DND-41 (cell line): Measurements from ENCODE around the gene PRPH2.

ENCODE experiments used
- ATAC-seq: fragments of 200-7000 bp; cut with Tn5 transposase; 3 replicates; pipeline ENCODE4 v1.9.1; 2021; ENCODE audit warnings: low read depth; ENCODE audit not compliant: insufficient read depth
- DNase-seq: peaks from one replicate; pipeline ENCODE4 v3.0.0-alpha.2; 2020
- H2AFZ ChIP-seq: 2 replicates; pipeline ENCODE4 v1.6.0; 2012; ENCODE audit warnings: low read depth, low read length
- H3K27ac ChIP-seq: 2 replicates; pipeline ENCODE4 v1.5.1; 2012; ENCODE audit warnings: low read length, inconsistent platforms
- H3K27me3 ChIP-seq: fragments of 200-600 bp; sonication (generic); 2 replicates; pipeline ENCODE4 v1.6.0; 2012; ENCODE audit warnings: low read length, mild to moderate bottlenecking, inconsistent platforms; ENCODE audit not compliant: insufficient read depth, poor library complexity
- H3K36me3 ChIP-seq: 2 replicates; pipeline ENCODE4 v1.5.1; 2012; ENCODE audit warnings: low read length, inconsistent platforms; ENCODE audit not compliant: insufficient read depth
- H3K4me1 ChIP-seq: 2 replicates; pipeline ENCODE4 v1.5.1; 2012; ENCODE audit warnings: mild to moderate bottlenecking, low read length; ENCODE audit not compliant: insufficient read depth
- H3K4me2 ChIP-seq: 2 replicates; pipeline ENCODE4 v1.6.0; 2012; ENCODE audit warnings: mild to moderate bottlenecking, moderate library complexity, low read length, inconsistent platforms; ENCODE audit not compliant: insufficient read depth
- H3K4me3 ChIP-seq, 2 experiments: fragments of 200-600 bp in 1 of 2; shearing (Covaris generic) in 1 of 2; 2 replicates each; pipeline ENCODE4 v1.5.1; 2012 to 2016; ENCODE audit warnings: inconsistent platforms in 2 of 2, low read length in 2 of 2, mild to moderate bottlenecking in 2 of 2, low read depth in 1 of 2, moderate library complexity in 1 of 2
- H3K79me2 ChIP-seq: 2 replicates; pipeline ENCODE4 v1.6.0; 2012; ENCODE audit warnings: low read length, inconsistent platforms; ENCODE audit not compliant: insufficient read depth
- H3K9ac ChIP-seq: 2 replicates; pipeline ENCODE4 v1.6.0; 2012; ENCODE audit warnings: low read depth, mild to moderate bottlenecking, inconsistent platforms, low read length, moderate library complexity
- H3K9me3 ChIP-seq: 2 replicates; pipeline ENCODE4 v1.5.1; 2012; ENCODE audit warnings: low read length, moderate library complexity, mild to moderate bottlenecking, inconsistent platforms; ENCODE audit not compliant: insufficient read depth, severe bottlenecking
- H4K20me1 ChIP-seq: 2 replicates; pipeline ENCODE4 v1.6.0; 2012; ENCODE audit warnings: low read length; ENCODE audit not compliant: insufficient read depth
- CTCF ChIP-seq: IDR thresholded peaks from 2 replicates; pipeline ENCODE4 v1.5.1; 2012; ENCODE audit warnings: borderline replicate concordance, low read length, moderate library complexity, mild to moderate bottlenecking; ENCODE audit not compliant: poor library complexity, severe bottlenecking; ENCODE audit errors: extremely low read depth
- EZH2 ChIP-seq: IDR thresholded peaks from 3 replicates; pipeline ENCODE4 v1.6.1; 2012; ENCODE audit warnings: borderline replicate concordance, low read depth, mild to moderate bottlenecking, moderate library complexity, low read length, inconsistent platforms; ENCODE audit not compliant: severe bottlenecking

The PRPH2 gene

GRCh38 chr6:42702200-42702599, 20.2 kb downstream of the PRPH2 start:
- no peaks in the 10 kb centered on the region for H3K9me3 ChIP-seq

GRCh38 chr6:42698217-42698616, 24.2 kb downstream of the PRPH2 start:
- H3K4me2 ChIP-seq = no peak overlapping the region
- H3K4me3 ChIP-seq = no peak overlapping the region
- H3K79me2 ChIP-seq = no peaks in the 10 kb centered on the region
- no peak overlapping the region for H3K27ac ChIP-seq
- H3K4me1 ChIP-seq = peaks cover 11% of the 10 kb centered on the region
- ATAC-seq (no peak), DNase-seq (no peak)
- H2AFZ ChIP-seq = no peak overlapping the region
- H4K20me1 ChIP-seq = no peaks in the 10 kb centered on the region
- no peaks in the 10 kb centered on the region for H3K9me3 ChIP-seq
- no peak for TF ChIP-seq EZH2
- TF ChIP-seq CTCF = no peak
- no peak overlapping the region for H3K9ac ChIP-seq
- H3K36me3 ChIP-seq = peaks cover 18% of the 10 kb centered on the region; the same call in 1 of the 2 replicates
- H3K27me3 ChIP-seq = no peaks in the 10 kb centered on the region

More at GRCh38 chr6:42702200-42702599, 20.2 kb downstream of the PRPH2 start:
- Histone ChIP-seq H2AFZ (no peak overlapping the region), H4K20me1 (no peaks in the 10 kb centered on the region), H3K9ac (no peak overlapping the region), H3K4me1 (no peaks in the 10 kb centered on the region), H3K79me2 (no peaks in the 10 kb centered on the region), H3K36me3 (no peaks in the 10 kb centered on the region), H3K27ac (no peak overlapping the region), H3K4me2 (no peak overlapping the region), H3K27me3 (no peaks in the 10 kb centered on the region), H3K4me3 (no peak overlapping the region)
- TF ChIP-seq EZH2 (no peak), CTCF (no peak)
- DNase-seq (no peak), ATAC-seq (no peak)

- no peak for TF ChIP-seq EZH2
- TF ChIP-seq CTCF = no peak
- Histone ChIP-seq H3K4me1 (peaks cover 14% of the 10 kb centered on the region), H3K36me3 (peaks cover 27% of the 10 kb centered on the region), H3K79me2 (no peaks in the 10 kb centered on the region), H3K27me3 (no peaks in the 10 kb centered on the region), H3K9me3 (no peaks in the 10 kb centered on the region), H3K27ac (no peak overlapping the region), H3K9ac (no peak overlapping the region), H3K4me3 (no peak overlapping the region), H4K20me1 (no peaks in the 10 kb centered on the region), H3K4me2 (no peak overlapping the region), H2AFZ (no peak overlapping the region)
- no peak for ATAC-seq
- no peak for DNase-seq
Observed at GRCh38 chr6:42697268-42697655, 25.1 kb downstream of the PRPH2 start.

GRCh38 chr6:42696526-42697267, 25.7 kb downstream of the PRPH2 start:
- no peak overlapping the region for H3K4me2 ChIP-seq
- no peaks in the 10 kb centered on the region for H4K20me1 ChIP-seq
- H2AFZ ChIP-seq = no peak overlapping the region
- H3K9me3 ChIP-seq = no peaks in the 10 kb centered on the region
- peaks cover 32% of the 10 kb centered on the region for H3K36me3 ChIP-seq
- no peak for TF ChIP-seq EZH2
- no peak for TF ChIP-seq CTCF
- DNase-seq = no peak
- no peaks in the 10 kb centered on the region for H3K27me3 ChIP-seq
- ATAC-seq = no peak
- no peak overlapping the region for H3K9ac ChIP-seq
- peaks cover 14% of the 10 kb centered on the region for H3K4me1 ChIP-seq
- H3K4me3 ChIP-seq = no peak overlapping the region
- H3K79me2 ChIP-seq = no peaks in the 10 kb centered on the region
- H3K27ac ChIP-seq = no peak overlapping the region
